Testis (tissue), 3 donors: ENCODE measurements around the gene FATE1. TPM values are rescaled to one million over a fixed set of nuclear protein-coding genes. Genes with fewer than 3 reads are reported as not detected.

Source experiments
- DNase-seq: peaks from one replicate; pipeline ENCODE4 v3.0.0-alpha.2; 2019
- H3K27ac ChIP-seq, 2 donors: fragments of 200-600 bp; sonication (generic); one replicate each; pipeline ENCODE4 v1.5.1; 2019
- H3K27me3 ChIP-seq: fragments of 200-600 bp; sonication (generic); one replicate; pipeline ENCODE4 v1.5.1; 2019
- H3K36me3 ChIP-seq: fragments of 200-600 bp; sonication (generic); one replicate; pipeline ENCODE4 v1.5.1; 2017; ENCODE audit warnings: low read depth; ENCODE audit errors: missing control alignments
- H3K4me1 ChIP-seq: fragments of 200-600 bp; sonication (generic); one replicate; pipeline ENCODE4 v1.5.1; 2019
- H3K4me3 ChIP-seq, 2 donors: fragments of 200-600 bp; sonication (generic); one replicate each; pipeline ENCODE4 v1.5.1; 2017 to 2019
- H3K9me3 ChIP-seq: fragments of 200-600 bp; sonication (generic); one replicate; pipeline ENCODE4 v1.5.1; 2017
- POLR2A ChIP-seq: fragments of 450-650 bp; IDR thresholded peaks from one replicate; pipeline ENCODE4 v1.6.1; 2017; ENCODE audit warnings: antibody characterized with exemption, mild to moderate bottlenecking, moderate library complexity
- WGBS, 2 donors: methylation state at CpG; one replicate each; pipeline ENCODE4 v1.1.5; 2018; 5-methylcytosine and 5-hydroxymethylcytosine counted together
- intact Hi-C: fragments of 100-400 bp; cut with DNase I; formaldehyde crosslinking; loops from one replicate; pipeline ENCODE4 v1.15.1; 2023; ENCODE audit warnings: low total_unique reads
- polyA plus RNA-seq: library from polyadenylated mRNA; stranded (reverse); fragments of 350-450 nt; fragmentation: Illumina TruSeq; extraction: RNeasy Lipid Tissue Mini Kit (QIAGEN cat#74804); gene quantifications from one replicate; pipeline ENCODE4 v1.2.3, GENCODE V29; 2014; ENCODE audit warnings: low read depth, low replicate concordance; ENCODE audit not compliant: insufficient read depth
- total RNA-seq, 2 donors: library from RNA; depleted of rRNA; stranded (reverse); fragments of >200 nt; gene quantifications; one replicate each; pipeline ENCODE4 v1.2.3, GENCODE V29; 2016
- TF ChIP-seq, protein P1 (sequence below), 3 experiments: fragments of 450-650 bp in 2 of 3; fragments of 200-600 bp in 1 of 3; sonication (generic) in 1 of 3; IDR thresholded peaks; one replicate each; pipeline ENCODE4 v1.5.1; 2016 to 2019; ENCODE audit warnings: antibody characterized with exemption in 3 of 3, mild to moderate bottlenecking in 2 of 3, moderate library complexity in 1 of 3

The FATE1 gene
- total and polyA plus RNA-seq, 3 donors from 2014 or later = 482 to 1,316 (median 890) TPM

DNA sequence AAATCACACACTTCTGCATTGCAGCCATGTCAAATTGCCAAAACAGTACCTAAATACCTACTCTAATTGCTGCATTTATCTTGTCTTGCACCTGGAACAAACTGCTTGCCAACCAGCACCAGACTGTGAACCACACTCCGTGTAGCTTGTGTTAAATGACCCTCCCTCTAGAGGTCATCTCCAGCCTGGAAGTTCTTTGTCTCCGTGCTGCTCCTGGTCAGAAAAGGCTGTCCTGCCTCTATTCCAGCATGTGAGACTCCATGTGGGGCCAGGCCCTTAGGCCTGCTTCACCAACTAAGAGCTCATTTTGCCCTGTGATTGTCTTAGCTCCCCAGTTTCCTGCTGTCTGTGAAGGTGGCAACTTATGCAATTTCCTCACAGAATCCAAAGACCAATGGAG is 47.0 kb downstream of the FATE1 start:
- intact Hi-C loops = no loop called here
- H3K27ac ChIP-seq = no peak overlapping the region
- whole genome bisulfite sequencing, 2 donors = 49 to 59% methylated on average over 2 of the region's 2 CpGs
- H3K27me3 ChIP-seq = no peaks in the 10 kb centered on the region
- no peak for TF ChIP-seq POLR2A
- TF ChIP-seq, protein P1, sequence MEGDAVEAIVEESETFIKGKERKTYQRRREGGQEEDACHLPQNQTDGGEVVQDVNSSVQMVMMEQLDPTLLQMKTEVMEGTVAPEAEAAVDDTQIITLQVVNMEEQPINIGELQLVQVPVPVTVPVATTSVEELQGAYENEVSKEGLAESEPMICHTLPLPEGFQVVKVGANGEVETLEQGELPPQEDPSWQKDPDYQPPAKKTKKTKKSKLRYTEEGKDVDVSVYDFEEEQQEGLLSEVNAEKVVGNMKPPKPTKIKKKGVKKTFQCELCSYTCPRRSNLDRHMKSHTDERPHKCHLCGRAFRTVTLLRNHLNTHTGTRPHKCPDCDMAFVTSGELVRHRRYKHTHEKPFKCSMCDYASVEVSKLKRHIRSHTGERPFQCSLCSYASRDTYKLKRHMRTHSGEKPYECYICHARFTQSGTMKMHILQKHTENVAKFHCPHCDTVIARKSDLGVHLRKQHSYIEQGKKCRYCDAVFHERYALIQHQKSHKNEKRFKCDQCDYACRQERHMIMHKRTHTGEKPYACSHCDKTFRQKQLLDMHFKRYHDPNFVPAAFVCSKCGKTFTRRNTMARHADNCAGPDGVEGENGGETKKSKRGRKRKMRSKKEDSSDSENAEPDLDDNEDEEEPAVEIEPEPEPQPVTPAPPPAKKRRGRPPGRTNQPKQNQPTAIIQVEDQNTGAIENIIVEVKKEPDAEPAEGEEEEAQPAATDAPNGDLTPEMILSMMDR (IDR thresholded peaks at IDR 0.05) = no peak
- no peak overlapping the region for H3K4me3 ChIP-seq
- H3K4me1 ChIP-seq = no peaks in the 10 kb centered on the region
- no peak for DNase-seq
- H3K36me3 ChIP-seq = no peaks in the 10 kb centered on the region
- H3K9me3 ChIP-seq = no peaks in the 10 kb centered on the region

DNA sequence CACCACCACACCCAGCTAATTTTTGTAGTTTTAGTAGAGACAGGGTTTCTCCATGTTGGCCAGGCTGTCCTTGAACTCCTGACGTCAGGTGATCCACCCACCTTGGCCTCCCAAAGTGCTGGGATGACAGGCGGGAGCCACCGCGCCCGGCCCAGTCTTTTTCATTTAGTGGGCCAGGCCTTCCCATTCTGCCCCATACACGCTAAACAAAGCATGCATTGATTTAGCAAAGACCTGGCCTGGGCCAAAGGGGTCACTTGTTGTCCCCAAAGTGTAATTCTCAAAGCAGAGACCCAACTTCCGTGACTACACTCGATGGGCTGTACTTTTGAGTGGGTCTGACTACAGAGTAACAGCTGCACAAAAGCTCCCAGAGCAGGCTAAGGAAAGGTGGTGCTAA is 47.9 kb downstream of the FATE1 start:
- H3K9me3 ChIP-seq = no peaks in the 10 kb centered on the region
- no peak overlapping the region for H3K27ac ChIP-seq
- no peak overlapping the region for H3K4me3 ChIP-seq
- no peak for DNase-seq
- 96 to 97% methylated on average over 3 to 8 of the region's 8 CpGs for whole genome bisulfite sequencing, 2 donors
- H3K4me1 ChIP-seq = no peaks in the 10 kb centered on the region
- intact Hi-C loops = no loop called here
- TF ChIP-seq, protein P1 (IDR thresholded peaks at IDR 0.05) = no peak
- no peak for TF ChIP-seq POLR2A
- no peaks in the 10 kb centered on the region for H3K27me3 ChIP-seq
- H3K36me3 ChIP-seq = no peaks in the 10 kb centered on the region

DNA sequence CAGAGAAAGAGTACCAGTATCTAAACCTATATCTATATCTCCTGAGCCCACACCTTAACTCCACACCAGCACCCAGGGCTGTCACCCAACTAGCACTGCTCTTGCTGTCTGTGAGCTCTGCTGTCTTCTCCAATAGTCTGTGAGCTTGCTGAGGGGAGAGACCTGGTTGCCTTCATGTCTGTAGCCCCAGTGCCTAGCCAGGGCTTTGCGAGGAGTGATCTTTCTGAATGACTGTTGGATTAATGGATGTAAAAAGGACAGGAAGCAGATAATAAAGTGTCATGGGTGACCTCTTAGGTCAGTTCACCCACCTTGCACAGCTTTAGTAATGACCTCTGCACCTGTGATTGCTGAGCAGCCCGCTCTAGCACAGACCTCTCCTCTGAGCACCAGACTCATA is 49.2 kb downstream of the FATE1 start:
- H3K27me3 ChIP-seq = no peaks in the 10 kb centered on the region
- H3K4me3 ChIP-seq = no peak overlapping the region
- intact Hi-C loops = no loop called here
- H3K27ac ChIP-seq = no peak overlapping the region
- H3K9me3 ChIP-seq = no peaks in the 10 kb centered on the region
- no peak for TF ChIP-seq POLR2A
- TF ChIP-seq, protein P1 (IDR thresholded peaks at IDR 0.05) = no peak
- WGBS, 2 donors = 83 to 96% methylated on average over 1 to 2 of the region's 2 CpGs
- no peak for DNase-seq
- H3K36me3 ChIP-seq = no peaks in the 10 kb centered on the region
- H3K4me1 ChIP-seq = no peaks in the 10 kb centered on the region

DNA sequence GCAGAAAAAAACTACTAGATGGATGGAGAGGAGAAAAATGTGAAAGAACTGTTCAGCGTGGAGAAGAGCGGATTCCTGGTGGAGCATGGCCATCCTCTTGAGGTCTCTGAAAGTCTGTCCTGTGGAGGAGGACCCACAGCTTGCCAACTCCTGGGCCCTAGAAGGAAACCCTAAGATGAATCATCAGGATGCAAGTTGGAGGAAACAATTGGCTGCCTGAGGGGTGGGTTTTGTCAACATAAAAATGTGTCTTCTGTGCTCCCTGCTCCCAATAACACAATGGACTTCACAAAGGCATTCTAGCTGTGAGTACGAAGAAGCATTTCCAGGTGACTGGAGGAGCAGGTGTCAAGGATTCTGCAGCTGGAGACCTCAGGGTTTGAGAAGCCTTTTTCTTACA is 55.9 kb downstream of the FATE1 start:
- no peak for TF ChIP-seq POLR2A
- TF ChIP-seq, protein P1 (IDR thresholded peaks at IDR 0.05) = no peak
- no peaks in the 10 kb centered on the region for H3K4me1 ChIP-seq
- no peaks in the 10 kb centered on the region for H3K27me3 ChIP-seq
- no peak overlapping the region for H3K27ac ChIP-seq
- intact Hi-C loops = no loop called here
- no peaks in the 10 kb centered on the region for H3K9me3 ChIP-seq
- DNase-seq = no peak
- H3K4me3 ChIP-seq = no peak overlapping the region
- no peaks in the 10 kb centered on the region for H3K36me3 ChIP-seq
- 98 to 100% methylated on average over 3 of the region's 3 CpGs for WGBS, 2 donors

Other genes with a start within 250 kb of the FATE1 start
- 10 to 100 TPM; 31.1 to 34.1 TPM for gene PASD1, start 152.4 kb upstream of the FATE1 start, total RNA-seq
- gene PASD1, start 152.4 kb upstream of the FATE1 start, polyA plus RNA-seq = 29.4 TPM
- 1 to 10 TPM in 1 of 2 donors, under 1 TPM in 1; 0.94 to 1.7 TPM for gene PRRG3, start 20.6 kb upstream of the FATE1 start, total RNA-seq
- gene PRRG3, start 20.6 kb upstream of the FATE1 start, polyA plus RNA-seq = 2.2 TPM
- gene CNGA2, start 18.7 kb downstream of the FATE1 start, total RNA-seq = 1 to 10 TPM in 1 of 2 donors, under 1 TPM in 1; 0.50 to 2.0 TPM
- 0.83 TPM for gene CNGA2, start 18.7 kb downstream of the FATE1 start, polyA plus RNA-seq
- 10 to 100 TPM; 43.4 to 59.3 TPM for gene MAGEA4, start 196.9 kb downstream of the FATE1 start, total RNA-seq
- 52.3 TPM for gene MAGEA4, start 196.9 kb downstream of the FATE1 start, polyA plus RNA-seq